K562 (cell line): ENCODE measurements around the gene ABCF3. TPM values are rescaled to one million over a fixed set of nuclear protein-coding genes. Genes with fewer than 3 reads are reported as not detected.
A peak's percentile ranks its signal among the peaks of the same experiment; 100 is the strongest.

Experiments used
- ARID1B ChIP-seq: fragments of 450-650 bp; IDR thresholded peaks from 2 replicates; pipeline ENCODE4 v1.6.1; 2016; ENCODE audit warnings: antibody characterized with exemption, mild to moderate bottlenecking, inconsistent platforms
- BRD4 ChIP-seq: fragments of 200-600 bp; sonication (generic); IDR thresholded peaks from 2 replicates; pipeline ENCODE4 v1.6.1; 2017; ENCODE audit warnings: inconsistent platforms
- CHCHD3 ChIP-seq: fragments of 250-450 bp; sonication (Bioruptor Pico); IDR thresholded peaks from 2 replicates; pipeline ENCODE4 v2.1.2; 2022; ENCODE audit warnings: mild to moderate bottlenecking
- DIDO1 ChIP-seq: fragments of 450-650 bp; IDR thresholded peaks from 2 replicates; pipeline ENCODE4 v1.6.1; 2016; ENCODE audit warnings: low read depth, missing biosample characterization, missing genetic modification characterization
- ETV5 ChIP-seq: sonication (generic); formaldehyde crosslinking; IDR thresholded peaks from 2 replicates; pipeline ENCODE4 v1.4.0; 2020; ENCODE audit warnings: low read depth, mild to moderate bottlenecking, missing genetic modification reagents
- JUNB ChIP-seq: fragments of 450-650 bp; formaldehyde crosslinking; conservative IDR thresholded peaks from 2 replicates; pipeline ENCODE4 v1.4.0; 2020; ENCODE audit warnings: mild to moderate bottlenecking
- KDM5B ChIP-seq: fragments of 200-600 bp; sonication (generic); IDR thresholded peaks from 2 replicates; pipeline ENCODE4 v1.6.1; 2012; ENCODE audit warnings: low read depth, mild to moderate bottlenecking, moderate library complexity, low read length, control low read depth, inconsistent platforms; ENCODE audit not compliant: insufficient replicate concordance
- LCOR ChIP-seq: sonication (generic); formaldehyde crosslinking; IDR thresholded peaks from 2 replicates; pipeline ENCODE4 v1.8.0; 2022; ENCODE audit warnings: mild to moderate bottlenecking, missing genetic modification reagents
- MYC ChIP-seq, 2 experiments: fragments of 250-450 bp in 1 of 2; sonication (Bioruptor Pico) in 1 of 2; IDR thresholded peaks; 2 replicates each; pipeline versions ENCODE4 v1.5.1 to v1.6.1; 2012 to 2021; ENCODE audit warnings: low read depth in 2 of 2, borderline replicate concordance in 1 of 2, improper control_type of control experiment in 1 of 2, low read length in 1 of 2, mild to moderate bottlenecking in 1 of 2, moderate library complexity in 1 of 2
- NFXL1 ChIP-seq: fragments of 450-650 bp; formaldehyde crosslinking; IDR thresholded peaks from 2 replicates; pipeline ENCODE4 v1.4.0; 2021; ENCODE audit warnings: mild to moderate bottlenecking
- RBBP5 ChIP-seq: fragments of 200-600 bp; sonication (generic); IDR thresholded peaks from 2 replicates; pipeline ENCODE4 v1.6.1; 2012; ENCODE audit warnings: borderline replicate concordance, mild to moderate bottlenecking, low read length, control low read depth, inconsistent platforms; ENCODE audit not compliant: insufficient read depth, poor library complexity, severe bottlenecking
- RBM34 ChIP-seq: fragments of 200-400 bp; formaldehyde crosslinking; IDR thresholded peaks from 2 replicates; pipeline ENCODE4 v1.6.1; 2018; ENCODE audit warnings: low read length, borderline replicate concordance; ENCODE audit not compliant: insufficient read depth
- SMARCC2 ChIP-seq: fragments of 450-650 bp; IDR thresholded peaks from 2 replicates; pipeline ENCODE4 v1.6.1; 2017; ENCODE audit warnings: antibody characterized with exemption, moderate library complexity, mild to moderate bottlenecking, low read depth
- STAT5B ChIP-seq: fragments of 250-450 bp; sonication (Bioruptor Pico); IDR thresholded peaks from 2 replicates; pipeline ENCODE4 v1.8.0; 2021; ENCODE audit warnings: mild to moderate bottlenecking, inconsistent platforms
- ZNF232 ChIP-seq: sonication (generic); formaldehyde crosslinking; IDR thresholded peaks from 2 replicates; pipeline ENCODE4 v1.8.0; 2022; ENCODE audit warnings: mild to moderate bottlenecking, missing genetic modification reagents
- ZNF24 ChIP-seq: fragments of 450-650 bp; IDR thresholded peaks from 2 replicates; pipeline ENCODE4 v1.6.1; 2016
- polyA plus RNA-seq, 8 experiments: library from polyadenylated mRNA; depleted of rRNA in 4 of 8; stranded (reverse) in 5 of 8; unstranded in 3 of 8; fragments of >200 nt; fragmentation: Nextera tagmentation in 2 of 8; fragmentation: Illumina TruSeq in 1 of 8; extraction: Ambion mirVana in 2 of 8; extraction: Trizol in 1 of 8; gene quantifications; 2 replicates each; pipeline versions ENCODE4 v1.2.1 to v1.2.3, GENCODE V29; 2011 to 2014; ENCODE audit warnings: inconsistent platforms in 1 of 8, missing spikeins in 1 of 8
- total RNA-seq, 7 experiments: library from RNA; depleted of rRNA in 6 of 7; stranded (reverse); fragments of >200 nt in 6 of 7; fragmentation: Illumina TruSeq in 2 of 7; extraction: Trizol in 2 of 7; gene quantifications; 2 replicates each; pipeline versions ENCODE4 v1.2.1 to v1.2.3, GENCODE V29; 2011 to 2021; ENCODE audit warnings: low replicate concordance in 1 of 7
- TF ChIP-seq, protein P1 (sequence below), 2 experiments: fragments of 450-650 bp; IDR thresholded peaks; 2 replicates each; pipeline ENCODE4 v1.6.1; 2016
- TF ChIP-seq, protein P2 (sequence below): sonication (generic); formaldehyde crosslinking; IDR thresholded peaks from 2 replicates; pipeline ENCODE4 v1.8.1; 2022; ENCODE audit warnings: missing genetic modification reagents
- TF ChIP-seq, protein P3 (sequence below): fragments of 250-450 bp; sonication (Bioruptor Pico); IDR thresholded peaks from 2 replicates; pipeline ENCODE4 v1.4.0; 2020; ENCODE audit warnings: mild to moderate bottlenecking, moderate library complexity, borderline replicate concordance
- TF ChIP-seq, protein P4 (sequence below): sonication (generic); formaldehyde crosslinking; IDR thresholded peaks from 2 replicates; pipeline ENCODE4 v1.8.0; 2022; ENCODE audit warnings: mild to moderate bottlenecking, missing genetic modification reagents, borderline replicate concordance

ABCF3 gene
- total and polyA plus RNA-seq, 9 of the 15 experiments (the other 6 are each of a cell fraction or from before 2014, with no cell fraction given), result 6.7 to 77.9 (median 45.1) TPM

DNA sequence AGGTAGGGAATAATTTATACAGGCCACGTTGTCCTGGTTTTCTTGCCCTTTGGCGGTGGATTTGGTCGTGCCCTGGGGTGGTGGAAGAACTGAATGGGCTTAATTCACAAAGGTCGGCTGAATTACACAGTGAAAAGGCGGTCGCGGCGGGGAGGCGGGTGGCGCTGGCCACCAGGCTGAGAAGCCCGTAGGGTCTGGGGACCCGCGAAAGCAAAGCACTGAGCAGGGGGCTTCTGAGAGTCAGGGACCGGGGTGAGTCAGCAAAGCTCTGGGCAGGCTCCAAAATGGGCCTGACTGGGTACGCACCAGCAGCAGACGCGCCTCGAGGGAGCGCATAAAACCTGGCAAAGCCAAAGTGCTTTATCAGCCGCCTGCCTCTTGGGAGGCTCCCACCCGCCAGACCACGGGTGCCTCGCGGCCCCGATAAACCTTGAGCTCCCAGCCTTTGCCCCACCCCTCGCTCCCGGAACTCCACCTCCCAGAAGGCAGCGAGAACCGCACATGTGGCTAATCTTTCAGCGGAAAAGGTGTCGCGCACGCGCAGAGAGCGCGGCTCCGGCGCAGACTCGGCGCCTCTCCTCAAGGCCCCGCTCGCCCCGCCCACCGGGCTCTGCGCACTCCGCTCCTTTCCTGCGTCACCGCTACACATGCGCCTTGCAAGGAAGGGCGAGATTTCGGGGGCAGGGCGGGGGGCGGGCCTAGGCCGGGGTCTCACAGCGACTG is 377 bp upstream of the ABCF3 start (continued):
- TF ChIP-seq ETV5 (CRISPR knock-in tag), result no peak; the same call in 1 of the 2 replicates
- TF ChIP-seq, protein P1, sequence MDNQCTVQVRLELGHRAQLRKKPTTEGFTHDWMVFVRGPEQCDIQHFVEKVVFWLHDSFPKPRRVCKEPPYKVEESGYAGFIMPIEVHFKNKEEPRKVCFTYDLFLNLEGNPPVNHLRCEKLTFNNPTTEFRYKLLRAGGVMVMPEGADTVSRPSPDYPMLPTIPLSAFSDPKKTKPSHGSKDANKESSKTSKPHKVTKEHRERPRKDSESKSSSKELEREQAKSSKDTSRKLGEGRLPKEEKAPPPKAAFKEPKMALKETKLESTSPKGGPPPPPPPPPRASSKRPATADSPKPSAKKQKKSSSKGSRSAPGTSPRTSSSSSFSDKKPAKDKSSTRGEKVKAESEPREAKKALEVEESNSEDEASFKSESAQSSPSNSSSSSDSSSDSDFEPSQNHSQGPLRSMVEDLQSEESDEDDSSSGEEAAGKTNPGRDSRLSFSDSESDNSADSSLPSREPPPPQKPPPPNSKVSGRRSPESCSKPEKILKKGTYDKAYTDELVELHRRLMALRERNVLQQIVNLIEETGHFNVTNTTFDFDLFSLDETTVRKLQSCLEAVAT (IDR thresholded peaks at IDR 0.05), result no peak
- peak; percentile 50; the same call in 1 of the 2 replicates for TF ChIP-seq SMARCC2
- TF ChIP-seq, protein P2, sequence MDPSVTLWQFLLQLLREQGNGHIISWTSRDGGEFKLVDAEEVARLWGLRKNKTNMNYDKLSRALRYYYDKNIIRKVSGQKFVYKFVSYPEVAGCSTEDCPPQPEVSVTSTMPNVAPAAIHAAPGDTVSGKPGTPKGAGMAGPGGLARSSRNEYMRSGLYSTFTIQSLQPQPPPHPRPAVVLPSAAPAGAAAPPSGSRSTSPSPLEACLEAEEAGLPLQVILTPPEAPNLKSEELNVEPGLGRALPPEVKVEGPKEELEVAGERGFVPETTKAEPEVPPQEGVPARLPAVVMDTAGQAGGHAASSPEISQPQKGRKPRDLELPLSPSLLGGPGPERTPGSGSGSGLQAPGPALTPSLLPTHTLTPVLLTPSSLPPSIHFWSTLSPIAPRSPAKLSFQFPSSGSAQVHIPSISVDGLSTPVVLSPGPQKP (CRISPR knock-in tag), result no peak
- peak; percentile 79 for TF ChIP-seq ZNF24
- TF ChIP-seq ZNF232, result no peak
- TF ChIP-seq RBBP5, result no peak
- peak; percentile 90 for TF ChIP-seq ARID1B
- TF ChIP-seq LCOR, result peak; percentile 89
- TF ChIP-seq JUNB (CRISPR knock-in tag), result no peak
- TF ChIP-seq, protein P3, sequence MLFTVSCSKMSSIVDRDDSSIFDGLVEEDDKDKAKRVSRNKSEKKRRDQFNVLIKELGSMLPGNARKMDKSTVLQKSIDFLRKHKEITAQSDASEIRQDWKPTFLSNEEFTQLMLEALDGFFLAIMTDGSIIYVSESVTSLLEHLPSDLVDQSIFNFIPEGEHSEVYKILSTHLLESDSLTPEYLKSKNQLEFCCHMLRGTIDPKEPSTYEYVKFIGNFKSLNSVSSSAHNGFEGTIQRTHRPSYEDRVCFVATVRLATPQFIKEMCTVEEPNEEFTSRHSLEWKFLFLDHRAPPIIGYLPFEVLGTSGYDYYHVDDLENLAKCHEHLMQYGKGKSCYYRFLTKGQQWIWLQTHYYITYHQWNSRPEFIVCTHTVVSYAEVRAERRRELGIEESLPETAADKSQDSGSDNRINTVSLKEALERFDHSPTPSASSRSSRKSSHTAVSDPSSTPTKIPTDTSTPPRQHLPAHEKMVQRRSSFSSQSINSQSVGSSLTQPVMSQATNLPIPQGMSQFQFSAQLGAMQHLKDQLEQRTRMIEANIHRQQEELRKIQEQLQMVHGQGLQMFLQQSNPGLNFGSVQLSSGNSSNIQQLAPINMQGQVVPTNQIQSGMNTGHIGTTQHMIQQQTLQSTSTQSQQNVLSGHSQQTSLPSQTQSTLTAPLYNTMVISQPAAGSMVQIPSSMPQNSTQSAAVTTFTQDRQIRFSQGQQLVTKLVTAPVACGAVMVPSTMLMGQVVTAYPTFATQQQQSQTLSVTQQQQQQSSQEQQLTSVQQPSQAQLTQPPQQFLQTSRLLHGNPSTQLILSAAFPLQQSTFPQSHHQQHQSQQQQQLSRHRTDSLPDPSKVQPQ (CRISPR knock-in tag), result no peak
- no peak for TF ChIP-seq STAT5B
- no peak for TF ChIP-seq BRD4
- no peak for TF ChIP-seq DIDO1
- TF ChIP-seq CHCHD3 (CRISPR knock-in tag), result no peak
- TF ChIP-seq, protein P4, sequence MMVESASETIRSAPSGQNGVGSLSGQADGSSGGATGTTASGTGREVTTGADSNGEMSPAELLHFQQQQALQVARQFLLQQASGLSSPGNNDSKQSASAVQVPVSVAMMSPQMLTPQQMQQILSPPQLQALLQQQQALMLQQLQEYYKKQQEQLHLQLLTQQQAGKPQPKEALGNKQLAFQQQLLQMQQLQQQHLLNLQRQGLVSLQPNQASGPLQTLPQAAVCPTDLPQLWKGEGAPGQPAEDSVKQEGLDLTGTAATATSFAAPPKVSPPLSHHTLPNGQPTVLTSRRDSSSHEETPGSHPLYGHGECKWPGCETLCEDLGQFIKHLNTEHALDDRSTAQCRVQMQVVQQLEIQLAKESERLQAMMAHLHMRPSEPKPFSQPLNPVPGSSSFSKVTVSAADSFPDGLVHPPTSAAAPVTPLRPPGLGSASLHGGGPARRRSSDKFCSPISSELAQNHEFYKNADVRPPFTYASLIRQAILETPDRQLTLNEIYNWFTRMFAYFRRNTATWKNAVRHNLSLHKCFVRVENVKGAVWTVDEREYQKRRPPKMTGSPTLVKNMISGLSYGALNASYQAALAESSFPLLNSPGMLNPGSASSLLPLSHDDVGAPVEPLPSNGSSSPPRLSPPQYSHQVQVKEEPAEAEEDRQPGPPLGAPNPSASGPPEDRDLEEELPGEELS (CRISPR knock-in tag), result no peak
- TF ChIP-seq MYC (IDR thresholded peaks at IDR 0.05; ENCODE audit: low read depth, low read length), result peak; percentile 97
- peak; percentile 79; the same call in 1 of the 2 replicates for TF ChIP-seq MYC (CRISPR knock-in tag; IDR thresholded peaks at IDR 0.05; ENCODE audit: borderline replicate concordance, low read depth)
- peak; percentile 60 for TF ChIP-seq KDM5B
- no peak for TF ChIP-seq RBM34
- no peak for TF ChIP-seq NFXL1 (CRISPR knock-in tag)
